GOT3 (cell line): ENCODE data around the gene ERC2.
"Not testable (repeated sequence)": the region's sequence is repeated elsewhere in the genome, so short reads cannot be mapped to it uniquely, and the experiment has no call there.

Experiments used
- DNase-seq: peaks from one replicate; lab custom pipeline; 2025; ENCODE audit warnings: mixed read lengths; lab: John Stamatoyannopoulos, UW

Gene ERC2

GRCh38 chr3:55884066-55884465, 584.2 kb downstream of the ERC2 start:
- no peak for DNase-seq

GRCh38 chr3:55882006-55882405, 586.3 kb downstream of the ERC2 start:
- DNase-seq = no peak

GRCh38 chr3:55880357-55880756, 587.9 kb downstream of the ERC2 start:
- no peak for DNase-seq

- DNase-seq = no peak
Measured at GRCh38 chr3:55879901-55880331, 588.4 kb downstream of the ERC2 start.

GRCh38 chr3:55877703-55878102, 590.6 kb downstream of the ERC2 start:
- no peak for DNase-seq

GRCh38 chr3:55876560-55876959, 591.7 kb downstream of the ERC2 start:
- DNase-seq = no peak

GRCh38 chr3:55875113-55875512, 593.2 kb downstream of the ERC2 start:
- no peak for DNase-seq

GRCh38 chr3:55873523-55874254, 594.6 kb downstream of the ERC2 start:
- DNase-seq = no peak

GRCh38 chr3:55870594-55870993, 597.7 kb downstream of the ERC2 start:
- DNase-seq = no peak

GRCh38 chr3:55868347-55868746, 599.9 kb downstream of the ERC2 start:
- DNase-seq = no peak

- DNase-seq = no peak
Measured at GRCh38 chr3:55863028-55863427, 605.2 kb downstream of the ERC2 start.

GRCh38 chr3:55860049-55860721, 608.1 kb downstream of the ERC2 start:
- no peak for DNase-seq

GRCh38 chr3:55859305-55859704, 609.0 kb downstream of the ERC2 start:
- DNase-seq = no peak

- DNase-seq = no peak
Measured at GRCh38 chr3:55858727-55859126, 609.5 kb downstream of the ERC2 start.

GRCh38 chr3:55858302-55858701, 610.0 kb downstream of the ERC2 start:
- no peak for DNase-seq

GRCh38 chr3:55857633-55858032, 610.6 kb downstream of the ERC2 start:
- DNase-seq = no peak

GRCh38 chr3:55855311-55855710, 613.0 kb downstream of the ERC2 start:
- DNase-seq = no peak

- DNase-seq = no peak
Measured at GRCh38 chr3:55854494-55854893, 613.8 kb downstream of the ERC2 start.

- DNase-seq = no peak
Measured at GRCh38 chr3:55852326-55852725, 615.9 kb downstream of the ERC2 start.

- DNase-seq = no peak
Measured at GRCh38 chr3:55842204-55842603, 626.1 kb downstream of the ERC2 start.

GRCh38 chr3:55831876-55832275, 636.4 kb downstream of the ERC2 start:
- DNase-seq = not testable (repeated sequence)

GRCh38 chr3:55828712-55829111, 639.6 kb downstream of the ERC2 start:
- no peak for DNase-seq

- DNase-seq = no peak
Measured at GRCh38 chr3:55827786-55828185, 640.5 kb downstream of the ERC2 start.
